ENCODE measurements around the gene IL20RA.

- no peak for TF ChIP-seq CTCF (IDR thresholded peaks at IDR 0.05)
- TF ChIP-seq POLR2A (IDR thresholded peaks at IDR 0.05): no peak
Observed at GRCh38 chr6:136961848-136962247, 82.9 kb downstream of the IL20RA start.
